Neuronal stem cell (in vitro differentiated cells): ENCODE measurements around the gene HSF4.
A peak's percentile ranks its signal among the peaks of the same experiment; 100 is the strongest.

Experiments used
- DNase-seq: peaks from one replicate; pipeline ENCODE4 v3.0.0-alpha.2; 2013; ENCODE audit warnings: low spot score
- H2AFZ ChIP-seq: one replicate; pipeline ENCODE4 v1.6.1; 2013; ENCODE audit warnings: mild to moderate bottlenecking, low read length, inconsistent platforms
- H2AK5ac ChIP-seq: 2 replicates; pipeline ENCODE4 v1.6.1; 2013; ENCODE audit warnings: low read depth, mild to moderate bottlenecking, inconsistent platforms, low read length, moderate library complexity, mixed read lengths
- H2BK120ac ChIP-seq: 2 replicates; pipeline ENCODE4 v1.6.1; 2013; ENCODE audit warnings: low read depth, mild to moderate bottlenecking, inconsistent platforms, low read length, moderate library complexity, mixed read lengths
- H2BK12ac ChIP-seq: one replicate; pipeline ENCODE4 v1.6.1; 2013; ENCODE audit warnings: low read length, inconsistent platforms
- H2BK15ac ChIP-seq: 2 replicates; pipeline ENCODE4 v1.6.1; 2013; ENCODE audit warnings: mild to moderate bottlenecking, low read length, inconsistent platforms, mixed read lengths
- H2BK5ac ChIP-seq: one replicate; pipeline ENCODE4 v1.6.1; 2013; ENCODE audit warnings: inconsistent platforms, mild to moderate bottlenecking, low read length, moderate library complexity
- H3K14ac ChIP-seq: one replicate; pipeline ENCODE4 v1.6.1; 2013; ENCODE audit warnings: low read length, inconsistent platforms
- H3K18ac ChIP-seq: 2 replicates; pipeline ENCODE4 v1.6.1; 2013; ENCODE audit warnings: low read length, inconsistent platforms
- H3K23ac ChIP-seq: 2 replicates; pipeline ENCODE4 v1.6.1; 2013; ENCODE audit warnings: low read depth, mild to moderate bottlenecking, mixed read lengths, low read length, inconsistent platforms; ENCODE audit not compliant: poor library complexity
- H3K27ac ChIP-seq: replicated peaks from 3 replicates; pipeline ENCODE4 v1.5.1; 2013; ENCODE audit warnings: low read length, inconsistent platforms
- H3K27me3 ChIP-seq, 3 experiments: 2 replicates each; pipeline ENCODE4 v1.6.1; 2013; ENCODE audit warnings: low read length in 3 of 3, mild to moderate bottlenecking in 2 of 3, inconsistent platforms in 1 of 3, low read depth in 1 of 3, mixed read lengths in 1 of 3, moderate library complexity in 1 of 3; ENCODE audit not compliant: control insufficient read depth in 3 of 3, insufficient read depth in 3 of 3
- H3K36me3 ChIP-seq, 2 donors: replicated peaks in 1 of 2; 2 replicates each; pipeline ENCODE4 v1.6.1; 2013; ENCODE audit warnings: low read length in 2 of 2; ENCODE audit not compliant: control insufficient read depth in 2 of 2, insufficient read depth in 2 of 2
- H3K4ac ChIP-seq: 2 replicates; pipeline ENCODE4 v1.6.1; 2013; ENCODE audit warnings: inconsistent platforms, mild to moderate bottlenecking, low read length, moderate library complexity
- H3K4me1 ChIP-seq, 2 donors: 1 replicate in 1 of 2; 2 replicates in 1 of 2; pipeline ENCODE4 v1.6.1; 2013; ENCODE audit warnings: low read length in 2 of 2, low read depth in 1 of 2; ENCODE audit not compliant: control insufficient read depth in 2 of 2, insufficient read depth in 1 of 2
- H3K4me2 ChIP-seq: one replicate; pipeline ENCODE4 v1.6.1; 2013; ENCODE audit warnings: mild to moderate bottlenecking, low read length, inconsistent platforms; ENCODE audit not compliant: insufficient read depth, poor library complexity, severe bottlenecking
- H3K4me3 ChIP-seq, 2 donors: 2 replicates each; pipeline ENCODE4 v1.5.1; 2013; ENCODE audit warnings: low read length in 2 of 2, mild to moderate bottlenecking in 2 of 2, inconsistent platforms in 1 of 2, moderate library complexity in 1 of 2
- H3K79me1 ChIP-seq: one replicate; pipeline ENCODE4 v1.6.1; 2013; ENCODE audit warnings: low read depth, mild to moderate bottlenecking, inconsistent platforms, low read length, moderate library complexity
- H3K9ac ChIP-seq: one replicate; pipeline ENCODE4 v1.6.1; 2013; ENCODE audit warnings: mild to moderate bottlenecking, low read depth, low read length, inconsistent platforms; ENCODE audit not compliant: poor library complexity
- H3K9me3 ChIP-seq, 2 donors: replicated peaks in 1 of 2; 2 replicates each; pipeline versions ENCODE3 to v1.6.1; 2013; ENCODE audit warnings: low read length in 2 of 2, mild to moderate bottlenecking in 2 of 2, inconsistent platforms in 1 of 2, low read depth in 1 of 2, mixed read lengths in 1 of 2, moderate library complexity in 1 of 2; ENCODE audit not compliant: control insufficient read depth in 2 of 2, insufficient read depth in 1 of 2
- H4K8ac ChIP-seq: one replicate; pipeline ENCODE4 v1.6.1; 2013; ENCODE audit warnings: low read depth, mild to moderate bottlenecking, inconsistent platforms, low read length, moderate library complexity
- H4K91ac ChIP-seq: one replicate; pipeline ENCODE4 v1.6.1; 2013; ENCODE audit warnings: low read length, low read depth, mild to moderate bottlenecking, inconsistent platforms; ENCODE audit not compliant: poor library complexity
- WGBS, 2 donors: extraction: QIAGEN DNeasy Blood & Tissue Kit; methylation state at CpG; one replicate each; pipeline ENCODE4 v1.1.7; 2013; ENCODE audit warnings: missing lambda C conversion rate in 2 of 2, mixed read lengths in 1 of 2; ENCODE audit not compliant: insufficient read length in 2 of 2, insufficient replicate concordance in 1 of 2; ENCODE audit errors: extremely low coverage in 2 of 2; 5-methylcytosine and 5-hydroxymethylcytosine counted together

HSF4 gene

DNA sequence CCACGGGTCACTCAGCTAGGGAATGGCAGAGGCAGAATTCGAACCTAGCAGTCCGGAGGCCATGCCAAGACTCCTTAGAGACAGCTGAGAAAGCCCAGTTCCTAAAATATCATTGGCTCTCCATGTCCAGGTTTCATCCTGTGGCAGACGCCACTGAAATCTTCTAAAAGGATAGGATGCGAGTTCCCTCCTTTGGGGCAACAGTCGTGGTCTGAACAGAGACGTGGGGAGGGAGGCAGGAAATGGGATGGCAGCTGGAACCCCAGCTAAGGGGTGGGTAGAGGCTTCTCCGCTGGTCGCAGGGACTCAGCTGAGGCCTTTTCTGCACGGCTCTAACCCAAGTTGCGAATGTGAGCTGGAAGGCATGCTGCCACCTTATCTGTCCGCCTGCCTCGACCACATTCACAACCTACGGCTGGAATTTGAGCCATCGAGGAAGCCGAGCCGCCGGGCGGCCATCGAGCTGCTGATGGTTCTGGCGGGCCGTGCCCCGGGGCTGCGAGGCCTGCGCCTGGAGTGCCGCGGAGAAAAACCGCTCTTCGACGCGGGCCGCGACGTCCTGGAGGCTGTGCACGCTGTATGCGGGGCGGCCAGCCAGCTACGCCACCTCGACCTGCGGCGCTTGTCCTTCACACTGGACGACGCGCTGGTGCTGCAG, 1.9 kb upstream of the HSF4 start:
- peak overlapping the region; percentile 44 for H2AK5ac ChIP-seq

GRCh38 chr16:67163164-67163998, 1.2 kb upstream of the HSF4 start:
- no peaks in the 10 kb centered on the region for H3K36me3 ChIP-seq
- H3K4me1 ChIP-seq = peaks cover 15 to 17% of the 10 kb centered on the region in 2 donors
- peak overlapping the region; percentile 86 for H3K9ac ChIP-seq
- peak overlapping the region; percentile 95 for H3K23ac ChIP-seq
- peak overlapping the region; percentile 75 for H2AK5ac ChIP-seq
- DNase-seq = no peak
- no peak overlapping the region for H3K4ac ChIP-seq
- no CpG with 5 or more reads among the region's 99 CpGs for WGBS, 2 donors
- no peak overlapping the region for H3K27ac ChIP-seq
- H2AFZ ChIP-seq = peak overlapping the region; percentile 98
- H3K14ac ChIP-seq = peak overlapping the region; percentile 75
- peak overlapping the region; percentile 43 for H4K8ac ChIP-seq
- H3K79me1 ChIP-seq = peaks cover 6% of the 10 kb centered on the region
- no peak overlapping the region for H2BK120ac ChIP-seq
- H3K4me2 ChIP-seq = peak overlapping the region; percentile 94
- peak overlapping the region; percentile 53 for H2BK5ac ChIP-seq
- H3K18ac ChIP-seq = peak overlapping the region; percentile 92
- H3K4me3 ChIP-seq = peak overlapping the region; percentile 47 to 78
- peaks cover 80 to 100% (median 99%) of the 10 kb centered on the region in 3 experiments for H3K27me3 ChIP-seq
- H2BK12ac ChIP-seq = peak overlapping the region; percentile 90
- H3K9me3 ChIP-seq = peaks cover 0 to 11% of the 10 kb centered on the region in 2 donors
- H2BK15ac ChIP-seq = peak overlapping the region; percentile 20
- no peak overlapping the region for H4K91ac ChIP-seq

More for the DNA sequence above, 1.9 kb upstream of the HSF4 start:
- Histone ChIP-seq H3K36me3 (no peaks in the 10 kb centered on the region), H3K4me2 (peak overlapping the region; percentile 94), H3K23ac (peak overlapping the region; percentile 91), H3K27ac (no peak overlapping the region), H3K9me3 (peaks cover 0 to 11% of the 10 kb centered on the region in 2 donors), H3K9ac (no peak overlapping the region), H2BK15ac (peak overlapping the region; percentile 20), H3K14ac (peak overlapping the region; percentile 75), H2AFZ (peak overlapping the region; percentile 98), H2BK12ac (peak overlapping the region; percentile 81), H3K27me3 (peaks cover 82 to 100% (median 99%) of the 10 kb centered on the region in 3 experiments), H2BK120ac (no peak overlapping the region), H2BK5ac (no peak overlapping the region), H4K8ac (no peak overlapping the region), H3K18ac (peak overlapping the region; percentile 92), H3K4ac (no peak overlapping the region), H3K79me1 (peaks cover 6% of the 10 kb centered on the region), H3K4me1 (peaks cover 15 to 17% of the 10 kb centered on the region in 2 donors), H4K91ac (no peak overlapping the region), H3K4me3 (peak overlapping the region; percentile 47 to 78)
- DNase-seq = no peak
- WGBS, 2 donors = no CpG with 5 or more reads among the region's 44 CpGs

DNA sequence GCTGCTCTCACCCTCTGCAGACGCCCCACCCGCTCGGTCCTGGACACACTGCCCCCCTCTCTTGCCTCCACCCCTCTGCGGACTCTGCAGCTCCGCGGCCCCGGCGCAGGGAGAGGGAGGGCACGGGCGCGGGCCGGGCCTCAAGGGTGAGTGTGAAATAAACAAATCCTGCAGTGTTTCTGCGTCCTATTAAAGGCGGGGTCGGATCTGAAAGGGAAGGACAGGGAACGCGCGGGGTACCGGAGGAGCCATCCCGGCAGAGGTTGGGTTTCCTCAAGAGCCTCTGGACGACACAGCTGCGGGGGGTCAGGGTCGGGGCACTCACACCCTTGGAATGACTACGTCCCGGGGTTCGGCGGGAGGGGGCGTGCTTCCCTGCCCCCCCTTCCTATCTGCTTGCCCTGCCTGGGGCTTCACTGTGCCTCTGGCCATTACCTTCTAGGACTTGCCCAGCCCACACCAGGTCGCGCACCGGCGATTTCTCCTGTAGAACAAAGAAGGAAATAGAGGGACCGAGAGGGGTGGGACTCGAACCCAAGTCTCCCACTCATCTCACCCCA, 466 bp upstream of the HSF4 start:
- Histone ChIP-seq H3K4me3 (peak overlapping the region; percentile 47 to 78), H3K4me1 (peaks cover 14 to 15% of the 10 kb centered on the region in 2 donors), H3K23ac (peak overlapping the region; percentile 95), H2AK5ac (peak overlapping the region; percentile 75), H3K4ac (no peak overlapping the region), H3K18ac (peak overlapping the region; percentile 92), H2BK15ac (no peak overlapping the region), H4K91ac (no peak overlapping the region), H2BK5ac (no peak overlapping the region), H4K8ac (no peak overlapping the region), H3K9me3 (peaks cover 0 to 11% of the 10 kb centered on the region in 2 donors), H3K36me3 (no peaks in the 10 kb centered on the region), H3K14ac (peak overlapping the region; percentile 38), H2BK120ac (no peak overlapping the region), H2AFZ (peak overlapping the region; percentile 98), H3K4me2 (peak overlapping the region; percentile 94), H3K27ac (no peak overlapping the region), H3K79me1 (peaks cover 4% of the 10 kb centered on the region), H3K9ac (no peak overlapping the region), H3K27me3 (peaks cover 79 to 100% (median 99%) of the 10 kb centered on the region in 3 experiments), H2BK12ac (peak overlapping the region; percentile 73)
- WGBS, 2 donors = no CpG with 5 or more reads among the region's 34 CpGs
- no peak for DNase-seq
